RWPE2 (cell line): ENCODE measurements around the gene SQOR.

Experiments
- ATAC-seq: fragments of 200-7000 bp; cut with Tn5 transposase; 3 replicates; pipeline ENCODE4 v1.9.1; 2021; ENCODE audit warnings: low read depth
- DNase-seq: peaks from one replicate; pipeline ENCODE4 v3.0.0-alpha.2; 2020; ENCODE audit warnings: low spot score
- H3K27ac ChIP-seq: fragments of 450-650 bp; 2 replicates; pipeline ENCODE4 v1.5.1; 2017; ENCODE audit warnings: mild to moderate bottlenecking; ENCODE audit not compliant: poor library complexity, severe bottlenecking
- H3K27me3 ChIP-seq: fragments of 250-450 bp; sonication (Bioruptor Pico); 2 replicates; pipeline ENCODE4 v1.5.1; 2021; ENCODE audit warnings: mild to moderate bottlenecking, moderate library complexity; ENCODE audit not compliant: insufficient read depth, poor library complexity, severe bottlenecking
- H3K36me3 ChIP-seq: fragments of 250-450 bp; sonication (Bioruptor Pico); 2 replicates; pipeline ENCODE4 v1.5.1; 2020; ENCODE audit warnings: low read depth, mild to moderate bottlenecking, moderate library complexity
- H3K4me1 ChIP-seq: fragments of 250-450 bp; sonication (Bioruptor Pico); 2 replicates; pipeline ENCODE4 v1.5.1; 2021; ENCODE audit warnings: mild to moderate bottlenecking, moderate library complexity; ENCODE audit not compliant: insufficient read depth, poor library complexity, severe bottlenecking
- H3K4me3 ChIP-seq: fragments of 250-450 bp; sonication (Bioruptor Pico); 2 replicates; pipeline ENCODE4 v1.5.1; 2021; ENCODE audit warnings: mild to moderate bottlenecking, moderate library complexity; ENCODE audit not compliant: severe bottlenecking
- H3K9me3 ChIP-seq: fragments of 250-450 bp; sonication (Bioruptor Pico); 2 replicates; pipeline ENCODE4 v1.5.1; 2021; ENCODE audit warnings: mild to moderate bottlenecking, moderate library complexity; ENCODE audit not compliant: severe bottlenecking
- TF ChIP-seq, protein P1 (sequence below): fragments of 450-650 bp; IDR thresholded peaks from one replicate; pipeline ENCODE4 v1.5.1; 2017; ENCODE audit warnings: mild to moderate bottlenecking, moderate library complexity; ENCODE audit not compliant: poor library complexity, severe bottlenecking

Gene SQOR

DNA sequence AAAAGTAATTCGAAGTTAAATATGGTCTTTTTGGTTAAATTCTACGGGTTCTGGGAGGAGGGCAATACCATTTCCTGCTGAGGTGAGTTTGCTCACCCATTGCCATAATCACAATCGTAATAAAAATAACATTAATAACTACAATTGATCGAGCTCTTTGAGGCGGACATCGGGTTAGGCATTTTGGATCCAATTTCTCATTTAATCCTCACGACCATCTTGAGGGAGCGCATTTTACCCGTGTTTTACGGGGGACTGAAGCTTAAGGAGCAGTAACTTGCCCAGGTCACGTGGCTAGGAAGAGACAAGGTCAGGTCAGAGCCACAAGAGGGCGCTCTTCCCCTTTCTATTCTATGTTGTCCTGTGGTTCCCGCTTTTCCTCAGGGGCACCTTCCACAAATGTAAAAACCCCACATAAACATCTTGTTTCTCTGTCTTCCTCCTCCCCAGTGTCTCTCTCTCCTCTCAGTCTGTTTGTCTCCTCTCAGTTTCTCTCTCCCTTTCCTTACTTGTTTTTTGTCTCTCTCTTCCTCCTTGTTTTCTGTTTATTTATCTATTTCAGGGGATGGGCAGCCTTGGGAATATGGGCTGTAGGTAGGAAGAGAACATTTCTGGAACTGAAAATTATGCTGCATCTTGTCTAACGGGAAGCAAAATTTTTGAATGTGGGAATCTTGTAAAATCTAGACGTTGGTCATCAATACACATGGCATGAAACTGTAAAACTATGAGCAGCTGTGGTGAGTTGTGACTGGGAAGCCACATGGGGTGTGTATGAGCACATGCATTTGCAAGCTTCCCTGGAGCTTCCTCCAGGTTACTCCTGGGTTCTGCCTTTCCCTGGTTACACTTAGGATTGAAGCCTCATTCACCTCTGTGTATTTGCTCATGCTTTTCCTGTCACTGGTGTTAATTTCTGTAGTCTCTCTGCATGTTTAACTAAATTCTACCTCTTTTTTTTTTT is 71.0 kb downstream of the SQOR start:
- TF ChIP-seq, protein P1, sequence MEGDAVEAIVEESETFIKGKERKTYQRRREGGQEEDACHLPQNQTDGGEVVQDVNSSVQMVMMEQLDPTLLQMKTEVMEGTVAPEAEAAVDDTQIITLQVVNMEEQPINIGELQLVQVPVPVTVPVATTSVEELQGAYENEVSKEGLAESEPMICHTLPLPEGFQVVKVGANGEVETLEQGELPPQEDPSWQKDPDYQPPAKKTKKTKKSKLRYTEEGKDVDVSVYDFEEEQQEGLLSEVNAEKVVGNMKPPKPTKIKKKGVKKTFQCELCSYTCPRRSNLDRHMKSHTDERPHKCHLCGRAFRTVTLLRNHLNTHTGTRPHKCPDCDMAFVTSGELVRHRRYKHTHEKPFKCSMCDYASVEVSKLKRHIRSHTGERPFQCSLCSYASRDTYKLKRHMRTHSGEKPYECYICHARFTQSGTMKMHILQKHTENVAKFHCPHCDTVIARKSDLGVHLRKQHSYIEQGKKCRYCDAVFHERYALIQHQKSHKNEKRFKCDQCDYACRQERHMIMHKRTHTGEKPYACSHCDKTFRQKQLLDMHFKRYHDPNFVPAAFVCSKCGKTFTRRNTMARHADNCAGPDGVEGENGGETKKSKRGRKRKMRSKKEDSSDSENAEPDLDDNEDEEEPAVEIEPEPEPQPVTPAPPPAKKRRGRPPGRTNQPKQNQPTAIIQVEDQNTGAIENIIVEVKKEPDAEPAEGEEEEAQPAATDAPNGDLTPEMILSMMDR = peak; percentile 99
- H3K36me3 ChIP-seq = no peaks in the 10 kb centered on the region
- H3K4me3 ChIP-seq = peak overlapping the region; percentile 32
- H3K9me3 ChIP-seq = no peaks in the 10 kb centered on the region
- ATAC-seq = peak; percentile 81
- no peak for DNase-seq
- no peaks in the 10 kb centered on the region for H3K27me3 ChIP-seq
- peaks cover 3% of the 10 kb centered on the region for H3K4me1 ChIP-seq
- no peak overlapping the region for H3K27ac ChIP-seq

DNA sequence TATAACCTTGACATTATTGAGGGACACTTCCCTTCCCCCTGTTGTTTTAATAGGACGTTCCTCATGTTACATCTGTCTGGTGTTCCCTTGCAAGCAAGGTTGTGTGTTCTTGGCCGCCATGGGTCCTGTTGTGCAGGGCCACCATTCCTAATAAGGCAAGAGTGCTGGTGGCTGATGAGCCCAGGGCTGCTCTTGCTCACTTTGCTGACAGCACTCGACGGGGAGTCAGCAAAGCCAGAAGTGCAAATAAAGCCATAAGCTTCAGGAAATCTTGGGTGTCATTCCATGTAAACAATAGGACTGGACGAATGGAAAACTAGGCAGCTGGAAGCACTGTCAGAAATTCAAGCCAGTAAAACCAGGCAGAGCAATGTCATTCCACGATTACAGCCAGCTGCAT is 75.8 kb downstream of the SQOR start:
- Histone ChIP-seq H3K4me3 (no peak overlapping the region), H3K27ac (no peak overlapping the region), H3K9me3 (no peaks in the 10 kb centered on the region), H3K36me3 (no peaks in the 10 kb centered on the region), H3K27me3 (no peaks in the 10 kb centered on the region), H3K4me1 (peaks cover 3% of the 10 kb centered on the region)
- TF ChIP-seq, protein P1 = no peak
- ATAC-seq (no peak), DNase-seq (no peak)

DNA sequence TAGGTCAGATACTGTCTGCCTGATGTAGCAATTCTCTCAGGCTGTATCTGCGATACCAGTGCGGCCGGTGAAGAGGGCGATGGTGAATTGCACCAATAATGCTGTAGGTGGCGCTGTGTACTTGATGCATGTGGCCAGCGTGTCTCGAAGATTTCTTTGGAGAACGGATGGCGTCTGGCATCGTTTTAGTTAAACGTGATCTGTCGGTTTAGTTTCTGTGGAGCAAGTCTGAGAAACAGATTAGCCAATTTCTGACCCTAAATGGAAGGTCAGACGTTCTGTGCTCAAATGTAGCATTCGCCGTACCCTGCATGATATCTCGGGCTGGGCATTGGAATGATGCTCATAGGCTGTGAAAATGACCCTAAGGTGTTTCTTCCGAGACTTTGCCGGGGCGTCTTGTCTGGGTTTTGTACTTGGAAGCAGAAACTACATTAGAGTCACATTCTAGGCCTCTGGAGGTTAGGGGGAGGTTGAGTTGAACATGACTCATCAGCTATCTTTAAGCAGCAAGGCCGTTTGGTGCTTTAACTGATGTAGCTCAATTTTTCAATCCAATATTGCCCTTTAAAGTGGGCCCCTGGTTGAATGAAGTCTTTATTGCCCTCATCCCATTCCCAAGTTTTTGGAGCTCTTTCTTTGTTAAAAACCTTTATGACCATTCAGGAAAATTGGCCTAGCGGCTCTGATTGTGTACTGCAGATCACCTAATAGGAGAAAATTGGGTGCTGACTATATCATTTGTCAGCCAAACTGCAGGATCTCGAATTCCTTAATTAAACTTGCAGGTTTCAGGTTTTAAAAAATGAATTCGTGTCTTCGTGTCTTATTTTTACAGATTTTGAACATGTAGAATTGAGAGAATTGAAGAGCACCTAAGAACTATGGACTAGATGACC is 80.0 kb downstream of the SQOR start:
- Histone ChIP-seq H3K27me3 (peaks cover 4% of the 10 kb centered on the region), H3K27ac (no peak overlapping the region), H3K9me3 (no peaks in the 10 kb centered on the region), H3K36me3 (no peaks in the 10 kb centered on the region), H3K4me1 (no peaks in the 10 kb centered on the region), H3K4me3 (no peak overlapping the region)
- TF ChIP-seq, protein P1 = peak; percentile 98
- ATAC-seq (peak; percentile 71), DNase-seq (no peak)

DNA sequence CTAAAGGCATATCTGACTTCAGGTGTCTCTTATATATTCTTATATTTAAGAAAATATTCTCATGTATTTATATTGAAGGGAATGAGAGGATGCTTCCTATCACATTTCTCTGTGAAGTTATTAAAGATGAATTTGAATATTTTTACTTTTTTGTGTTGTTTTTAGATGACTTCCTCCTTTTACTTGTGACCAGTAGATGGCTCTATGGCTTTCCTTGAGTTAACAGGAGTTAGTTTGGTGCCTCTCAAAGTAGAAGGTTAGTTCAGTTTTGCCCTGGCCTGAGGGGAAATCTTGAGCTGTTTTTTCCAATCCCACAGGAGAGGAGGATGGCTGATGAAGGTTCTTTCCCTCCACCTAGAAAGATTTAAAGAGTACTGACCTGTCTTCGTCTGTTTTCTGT is 80.7 kb downstream of the SQOR start:
- no peak overlapping the region for H3K27ac ChIP-seq
- no peaks in the 10 kb centered on the region for H3K9me3 ChIP-seq
- H3K4me1 ChIP-seq = peaks cover 3% of the 10 kb centered on the region
- H3K27me3 ChIP-seq = peaks cover 11% of the 10 kb centered on the region
- ATAC-seq (peak; percentile 47; the same call in 1 of the 3 replicates), DNase-seq (no peak)
- no peak overlapping the region for H3K4me3 ChIP-seq
- TF ChIP-seq, protein P1 = peak; percentile 47
- no peaks in the 10 kb centered on the region for H3K36me3 ChIP-seq
